Activated CD4-positive, CD25-positive, alpha-beta regulatory T cell (primary cell): Measurements from ENCODE around the gene PLEKHG4.

ENCODE experiments used
- DNase-seq, 4 experiments: peaks; one replicate each; lab custom pipeline; 2025; lab: John Stamatoyannopoulos, UW

PLEKHG4 gene

GRCh38 chr16:67291461-67291860, 12.1 kb downstream of the PLEKHG4 start:
- no peak for DNase-seq

GRCh38 chr16:67294171-67294757, 14.9 kb downstream of the PLEKHG4 start:
- DNase-seq, result no peak

- DNase-seq, result no peak
Measured at GRCh38 chr16:67294938-67295361, 15.6 kb downstream of the PLEKHG4 start.

- DNase-seq, result no peak
Measured at GRCh38 chr16:67296420-67296819, 17.1 kb downstream of the PLEKHG4 start.

GRCh38 chr16:67298277-67298676, 18.9 kb downstream of the PLEKHG4 start:
- DNase-seq, result no peak

GRCh38 chr16:67299269-67299668, 19.9 kb downstream of the PLEKHG4 start:
- DNase-seq, result no peak

- no peak for DNase-seq
Measured at GRCh38 chr16:67301080-67301782, 21.9 kb downstream of the PLEKHG4 start.

GRCh38 chr16:67302076-67302475, 22.7 kb downstream of the PLEKHG4 start:
- DNase-seq, result no peak

GRCh38 chr16:67302970-67303369, 23.6 kb downstream of the PLEKHG4 start:
- DNase-seq, result no peak

- DNase-seq, result no peak
Measured at GRCh38 chr16:67304020-67304419, 24.7 kb downstream of the PLEKHG4 start.

- DNase-seq, result no peak
Measured at GRCh38 chr16:67305216-67306071, 26.1 kb downstream of the PLEKHG4 start.

GRCh38 chr16:67310561-67310960, 31.2 kb downstream of the PLEKHG4 start:
- DNase-seq, result no peak

- peak in 2 of 4 experiments; percentile 50 to 55 for DNase-seq
Measured at GRCh38 chr16:67311607-67312488, 32.5 kb downstream of the PLEKHG4 start.

GRCh38 chr16:67312719-67313118, 33.4 kb downstream of the PLEKHG4 start:
- DNase-seq, result no peak

GRCh38 chr16:67317853-67318252, 38.5 kb downstream of the PLEKHG4 start:
- no peak for DNase-seq

- no peak for DNase-seq
Measured at GRCh38 chr16:67326115-67326471, 46.8 kb downstream of the PLEKHG4 start.

GRCh38 chr16:67326472-67327309, 47.4 kb downstream of the PLEKHG4 start, which contains the start of the genes KCTD19 and LRRC36:
KCTD19 (minus strand) TSS chr16:67326741; CDS start chr16:67326707, 34 bp downstream.
LRRC36 (plus strand) TSS chr16:67326815; CDS start chr16:67326863, 48 bp downstream.
- peak in 2 of 4 experiments; percentile 14 to 20 for DNase-seq

GRCh38 chr16:67327743-67328142, 48.4 kb downstream of the PLEKHG4 start:
- DNase-seq, result no peak

- DNase-seq, result no peak
Measured at GRCh38 chr16:67329901-67330300, 50.6 kb downstream of the PLEKHG4 start.

- no peak for DNase-seq
Measured at GRCh38 chr16:67333315-67333714, 54.0 kb downstream of the PLEKHG4 start.

GRCh38 chr16:67336116-67336515, 56.8 kb downstream of the PLEKHG4 start:
- DNase-seq, result no peak
